ENCODE results near the gene P2RY13. TPM values are rescaled to one million over a fixed set of nuclear protein-coding genes. Genes with fewer than 3 reads are reported as not detected.

The P2RY13 gene
- total and polyA plus RNA-seq, 2 donors (not counting 1 experiment from before 2014, with no cell fraction given) = 0.92 to 1.0 TPM

- no peak overlapping the region for H3K4me3 ChIP-seq (ENCODE audit: control extremely low read depth in 1 of 5, extremely low read depth in 1 of 5, insufficient read depth in 1 of 5, low read depth in 2 of 5, low read length in 4 of 5)
- no peaks in the 10 kb centered on the region for H4K20me1 ChIP-seq (ENCODE audit: control insufficient read depth, insufficient read depth, low read length, poor library complexity, severe bottlenecking)
- no peak overlapping the region for H3K9ac ChIP-seq (ENCODE audit: low read length)
- no peak overlapping the region for H3K27ac Mint-ChIP-seq
- no peak overlapping the region for H3K4me2 ChIP-seq (replicated peaks; ENCODE audit: low read depth, low read length, poor library complexity, severe bottlenecking)
- TF ChIP-seq EZH2 (IDR thresholded peaks at IDR 0.05; ENCODE audit: borderline replicate concordance, insufficient read depth, low read depth, low read length, poor library complexity, severe bottlenecking) = no peak
- no peak for TF ChIP-seq CTCF (IDR thresholded peaks at IDR 0.05)
- no peak overlapping the region for H3K4me3 Mint-ChIP-seq
- no peaks in the 10 kb centered on the region for H3K36me3 ChIP-seq (replicated peaks in 1 of 2; ENCODE audit: control extremely low read depth in 1 of 2, control insufficient read depth in 1 of 2, extremely low read depth in 1 of 2, insufficient read depth in 2 of 2, low read length in 1 of 2)
- no peak overlapping the region for H3K27ac ChIP-seq (ENCODE audit: low read length in 2 of 2)
- no peaks in the 10 kb centered on the region for H3K4me1 Mint-ChIP-seq
- H3K4me1 ChIP-seq (ENCODE audit: control insufficient read depth in 2 of 2, insufficient read depth in 2 of 2, low read length in 2 of 2) = no peaks in the 10 kb centered on the region
- no peaks in the 10 kb centered on the region for H3K27me3 ChIP-seq (replicated peaks in 1 of 4; ENCODE audit: control extremely low read depth in 1 of 4, control insufficient read depth in 3 of 4, insufficient read depth in 4 of 4, low read length in 3 of 4)
- H3K9me3 ChIP-seq (ENCODE audit: control extremely low read depth in 1 of 3, control insufficient read depth in 2 of 3, insufficient read depth in 1 of 3, low read length in 2 of 3) = no peaks in the 10 kb centered on the region
- ATAC-seq (ENCODE audit: low read depth) = no peak
- ChIA-PET POLR2A (no interaction called here), CTCF (no interaction called here)
- no peak for DNase-seq
- no peak overlapping the region for H2AFZ ChIP-seq (ENCODE audit: insufficient read depth, low read depth, low read length, poor library complexity, severe bottlenecking)
- WGBS (ENCODE audit: insufficient coverage) = 94% methylated on average over 2 of the region's 5 CpGs
- no peaks in the 10 kb centered on the region for H3K9me3 Mint-ChIP-seq (ENCODE audit: insufficient read depth)
- no peaks in the 10 kb centered on the region for H3K27me3 Mint-ChIP-seq
- no peaks in the 10 kb centered on the region for H3K79me2 ChIP-seq (ENCODE audit: control insufficient read depth, insufficient read depth, low read length)
- intact Hi-C loops (cut with micrococcal nuclease) = no loop called here
Measured at GRCh38 chr3:151314593-151314992, 14.8 kb downstream of the P2RY13 start.

- DNase-seq = no peak
- Histone ChIP-seq H3K27me3 (replicated peaks in 1 of 4; ENCODE audit: control extremely low read depth in 1 of 4, control insufficient read depth in 3 of 4, insufficient read depth in 4 of 4, low read length in 3 of 4) (no peaks in the 10 kb centered on the region), H3K27ac (ENCODE audit: low read length in 2 of 2) (no peak overlapping the region), H3K4me3 (ENCODE audit: control extremely low read depth in 1 of 5, extremely low read depth in 1 of 5, insufficient read depth in 1 of 5, low read depth in 2 of 5, low read length in 4 of 5) (no peak overlapping the region), H3K4me1 (ENCODE audit: control insufficient read depth in 2 of 2, insufficient read depth in 2 of 2, low read length in 2 of 2) (no peaks in the 10 kb centered on the region), H2AFZ (ENCODE audit: insufficient read depth, low read depth, low read length, poor library complexity, severe bottlenecking) (no peak overlapping the region), H3K9me3 (ENCODE audit: control extremely low read depth in 1 of 3, control insufficient read depth in 2 of 3, insufficient read depth in 1 of 3, low read length in 2 of 3) (no peaks in the 10 kb centered on the region), H3K79me2 (ENCODE audit: control insufficient read depth, insufficient read depth, low read length) (no peaks in the 10 kb centered on the region), H3K4me2 (replicated peaks; ENCODE audit: low read depth, low read length, poor library complexity, severe bottlenecking) (no peak overlapping the region), H3K36me3 (replicated peaks in 1 of 2; ENCODE audit: control extremely low read depth in 1 of 2, control insufficient read depth in 1 of 2, extremely low read depth in 1 of 2, insufficient read depth in 2 of 2, low read length in 1 of 2) (no peaks in the 10 kb centered on the region), H3K9ac (ENCODE audit: low read length) (no peak overlapping the region), H4K20me1 (ENCODE audit: control insufficient read depth, insufficient read depth, low read length, poor library complexity, severe bottlenecking) (no peaks in the 10 kb centered on the region)
- Mint-ChIP-seq H3K9me3 (ENCODE audit: insufficient read depth) (no peaks in the 10 kb centered on the region), H3K4me3 (no peak overlapping the region), H3K27ac (no peak overlapping the region), H3K4me1 (no peaks in the 10 kb centered on the region), H3K27me3 (no peaks in the 10 kb centered on the region)
- intact Hi-C loops (cut with micrococcal nuclease) = no loop called here
- no peak for ATAC-seq (ENCODE audit: low read depth)
- no peak for TF ChIP-seq CTCF (IDR thresholded peaks at IDR 0.05)
- TF ChIP-seq EZH2 (IDR thresholded peaks at IDR 0.05; ENCODE audit: borderline replicate concordance, insufficient read depth, low read depth, low read length, poor library complexity, severe bottlenecking) = no peak
- ChIA-PET POLR2A (no interaction called here), CTCF (no interaction called here)
- WGBS (ENCODE audit: insufficient coverage) = 100% methylated on average over 1 of the region's 2 CpGs
Measured at GRCh38 chr3:151314137-151314536, 15.2 kb downstream of the P2RY13 start.

Measured in B cell (primary cell).